NCI-H446 treated with DMSO at 0.1 percent for 48 hours (cell line): ENCODE measurements around the gene DNAI2.

Experiments
- DNase-seq: peaks from one replicate; lab custom pipeline; 2025; lab: John Stamatoyannopoulos, UW

DNAI2 gene

GRCh38 chr17:74339537-74340195 is 65.6 kb downstream of the DNAI2 start:
- no peak for DNase-seq

GRCh38 chr17:74340470-74341023 is 66.5 kb downstream of the DNAI2 start:
- DNase-seq: no peak

- no peak for DNase-seq
These were observed 68.2 kb downstream of the DNAI2 start for GRCh38 chr17:74342224-74342623.

GRCh38 chr17:74343121-74343520 is 69.1 kb downstream of the DNAI2 start:
- no peak for DNase-seq

- no peak for DNase-seq
These were observed 69.7 kb downstream of the DNAI2 start for GRCh38 chr17:74343526-74344284.

GRCh38 chr17:74344658-74345057 is 70.6 kb downstream of the DNAI2 start:
- no peak for DNase-seq

GRCh38 chr17:74345433-74346241 is 71.6 kb downstream of the DNAI2 start:
- no peak for DNase-seq

- no peak for DNase-seq
These were observed 73.6 kb downstream of the DNAI2 start for GRCh38 chr17:74347646-74348045.

GRCh38 chr17:74349120-74349519 is 75.1 kb downstream of the DNAI2 start:
- no peak for DNase-seq

- DNase-seq: no peak
These were observed 76.5 kb downstream of the DNAI2 start for GRCh38 chr17:74350486-74350885.

- DNase-seq: no peak
These were observed 77.6 kb downstream of the DNAI2 start for GRCh38 chr17:74351552-74352210.

- DNase-seq: no peak
These were observed 79.5 kb downstream of the DNAI2 start for GRCh38 chr17:74353446-74354060.

- DNase-seq: no peak
These were observed 80.1 kb downstream of the DNAI2 start for GRCh38 chr17:74354123-74354522.

- DNase-seq: no peak
These were observed 80.5 kb downstream of the DNAI2 start for GRCh38 chr17:74354561-74354960.

GRCh38 chr17:74355065-74355464 is 81.0 kb downstream of the DNAI2 start:
- DNase-seq: no peak

- no peak for DNase-seq
These were observed 82.8 kb downstream of the DNAI2 start for GRCh38 chr17:74356646-74357465.

- no peak for DNase-seq
These were observed 83.4 kb downstream of the DNAI2 start for GRCh38 chr17:74357466-74357809.

GRCh38 chr17:74358697-74359096 is 84.7 kb downstream of the DNAI2 start:
- no peak for DNase-seq

- DNase-seq: no peak
These were observed 85.9 kb downstream of the DNAI2 start for GRCh38 chr17:74359916-74360315.

- DNase-seq: no peak
These were observed 86.8 kb downstream of the DNAI2 start for GRCh38 chr17:74360899-74361229.
